Tibial nerve (tissue), 4 donors: ENCODE data around the gene FBXO46.

Experiments used
- EP300 ChIP-seq, 2 donors: sonication (generic); formaldehyde crosslinking; IDR thresholded peaks; one replicate each; pipeline ENCODE4 v1.6.1; 2017; ENCODE audit warnings: antibody characterized with exemption in 2 of 2, mild to moderate bottlenecking in 1 of 2
- TF ChIP-seq, protein P1 (sequence below), 5 experiments: fragments of 200-600 bp in 3 of 5; fragments of 450-650 bp in 2 of 5; sonication (generic) in 3 of 5; IDR thresholded peaks; one replicate each; pipeline ENCODE4 v1.5.1; 2016 to 2019; ENCODE audit warnings: antibody characterized with exemption in 5 of 5, mild to moderate bottlenecking in 3 of 5, moderate library complexity in 2 of 5

DNA sequence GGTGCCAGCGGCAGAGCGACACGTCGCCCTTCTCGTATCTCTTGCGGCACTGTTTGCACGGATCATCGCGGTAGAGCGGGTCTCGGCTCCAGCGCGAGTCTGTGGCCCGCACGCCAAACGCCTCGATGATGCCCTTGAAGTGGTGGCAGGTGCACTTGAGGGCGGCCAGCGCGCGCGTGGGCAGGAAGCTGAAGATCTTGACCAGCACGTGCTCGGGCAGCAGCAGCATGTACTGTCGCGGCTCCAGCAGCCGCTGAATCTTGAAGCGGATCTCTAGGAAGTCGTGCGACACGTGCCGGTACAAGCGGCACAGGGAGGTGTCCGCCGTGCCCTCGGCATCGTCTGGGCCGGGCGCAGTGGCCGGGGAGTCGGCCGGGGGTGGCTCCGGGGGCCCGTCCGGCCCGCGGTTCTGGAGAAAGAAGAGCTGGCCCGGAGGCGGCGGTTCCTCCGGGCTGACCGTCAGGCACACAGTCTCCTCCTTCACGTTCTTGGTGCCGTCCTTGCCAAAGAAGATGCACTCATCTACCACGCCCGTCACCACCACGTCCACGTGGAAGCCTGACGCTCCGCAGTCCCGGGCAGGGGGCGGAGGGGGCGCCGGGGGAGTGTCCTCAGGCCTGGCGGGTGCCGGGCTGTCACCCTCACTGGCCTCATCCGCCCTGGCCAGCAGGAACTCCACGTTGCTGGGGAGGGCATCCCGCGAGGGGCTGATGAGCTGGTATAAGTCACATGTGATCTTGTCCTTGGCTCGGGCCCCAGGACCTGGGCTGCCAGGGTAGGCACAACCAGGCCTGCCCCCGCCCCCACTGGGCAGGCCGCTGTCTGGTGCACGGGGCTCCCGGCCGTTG is 18.6 kb downstream of the FBXO46 start:
- TF ChIP-seq, protein P1, sequence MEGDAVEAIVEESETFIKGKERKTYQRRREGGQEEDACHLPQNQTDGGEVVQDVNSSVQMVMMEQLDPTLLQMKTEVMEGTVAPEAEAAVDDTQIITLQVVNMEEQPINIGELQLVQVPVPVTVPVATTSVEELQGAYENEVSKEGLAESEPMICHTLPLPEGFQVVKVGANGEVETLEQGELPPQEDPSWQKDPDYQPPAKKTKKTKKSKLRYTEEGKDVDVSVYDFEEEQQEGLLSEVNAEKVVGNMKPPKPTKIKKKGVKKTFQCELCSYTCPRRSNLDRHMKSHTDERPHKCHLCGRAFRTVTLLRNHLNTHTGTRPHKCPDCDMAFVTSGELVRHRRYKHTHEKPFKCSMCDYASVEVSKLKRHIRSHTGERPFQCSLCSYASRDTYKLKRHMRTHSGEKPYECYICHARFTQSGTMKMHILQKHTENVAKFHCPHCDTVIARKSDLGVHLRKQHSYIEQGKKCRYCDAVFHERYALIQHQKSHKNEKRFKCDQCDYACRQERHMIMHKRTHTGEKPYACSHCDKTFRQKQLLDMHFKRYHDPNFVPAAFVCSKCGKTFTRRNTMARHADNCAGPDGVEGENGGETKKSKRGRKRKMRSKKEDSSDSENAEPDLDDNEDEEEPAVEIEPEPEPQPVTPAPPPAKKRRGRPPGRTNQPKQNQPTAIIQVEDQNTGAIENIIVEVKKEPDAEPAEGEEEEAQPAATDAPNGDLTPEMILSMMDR (IDR thresholded peaks at IDR 0.05) = no peak
- TF ChIP-seq EP300 (IDR thresholded peaks at IDR 0.05) = no peak
